Activated CD4-positive, CD25-positive, alpha-beta regulatory T cell treated with anti-CD3 and anti-CD28 coated beads, Interleukin-2, amount 50 U/mL, for 24 hours (primary cell): Measurements from ENCODE around the gene CAP2.

ENCODE experiments used
- ATAC-seq, 2 donors: fragments of 150-1000 bp; cut with Tn5 transposase; one replicate each; pipeline ENCODE4 v1.10.0; 2021; ENCODE audit warnings: mild to moderate bottlenecking in 1 of 2, moderate library complexity in 1 of 2

Gene CAP2

DNA sequence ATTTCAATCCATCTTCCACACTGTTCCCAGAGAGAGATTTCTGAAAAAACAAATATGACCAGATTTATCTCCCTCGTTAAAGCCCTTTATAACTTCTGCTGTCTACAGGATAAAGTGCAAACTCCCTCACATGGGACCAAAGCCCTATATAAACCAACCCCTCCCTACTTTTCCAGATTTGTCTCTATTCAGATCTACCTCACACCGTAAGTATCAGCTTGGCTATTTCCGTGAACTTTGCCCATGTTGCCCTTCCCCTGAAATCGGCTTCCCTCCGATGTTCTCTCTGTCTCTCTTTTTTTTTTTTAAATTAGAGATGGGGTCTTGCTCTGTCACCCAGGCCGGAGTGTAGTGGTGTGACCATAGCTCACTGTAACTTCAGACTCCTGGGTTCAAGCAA, 194.6 kb downstream of the CAP2 start:
- ATAC-seq: no peak

DNA sequence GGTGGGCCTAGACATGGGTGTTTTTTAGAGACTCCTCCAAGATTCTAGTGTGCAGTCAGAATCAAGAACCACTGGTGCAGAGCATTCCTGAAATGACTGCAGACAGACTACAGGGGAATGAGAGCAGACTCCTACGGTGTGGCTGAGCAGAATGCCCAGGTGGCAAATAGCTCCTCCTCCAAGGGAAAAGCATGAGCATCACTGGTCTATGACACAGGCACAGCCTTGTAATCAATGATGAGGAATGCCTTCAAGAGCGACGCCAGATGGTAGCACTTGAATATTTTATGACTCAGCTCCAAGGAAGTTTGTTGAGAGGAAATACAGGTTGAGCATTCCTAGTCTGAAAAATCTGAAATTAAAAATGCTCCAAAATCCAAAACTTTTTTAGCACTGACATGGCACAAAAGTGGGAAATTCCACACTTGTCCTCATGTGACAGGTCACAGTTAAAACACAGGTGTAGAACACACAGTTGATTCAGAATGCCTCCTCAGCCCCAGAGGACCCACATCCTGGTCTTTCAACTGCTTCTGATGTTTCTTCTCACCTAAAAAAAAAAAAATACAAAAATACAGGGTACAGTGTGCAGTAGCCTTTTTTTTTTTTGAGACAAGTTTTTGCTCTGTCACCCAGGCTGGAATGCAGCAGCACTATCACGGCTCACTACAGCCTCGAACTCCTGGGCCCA, 196.2 kb downstream of the CAP2 start:
- ATAC-seq: peak; percentile 35 to 70

DNA sequence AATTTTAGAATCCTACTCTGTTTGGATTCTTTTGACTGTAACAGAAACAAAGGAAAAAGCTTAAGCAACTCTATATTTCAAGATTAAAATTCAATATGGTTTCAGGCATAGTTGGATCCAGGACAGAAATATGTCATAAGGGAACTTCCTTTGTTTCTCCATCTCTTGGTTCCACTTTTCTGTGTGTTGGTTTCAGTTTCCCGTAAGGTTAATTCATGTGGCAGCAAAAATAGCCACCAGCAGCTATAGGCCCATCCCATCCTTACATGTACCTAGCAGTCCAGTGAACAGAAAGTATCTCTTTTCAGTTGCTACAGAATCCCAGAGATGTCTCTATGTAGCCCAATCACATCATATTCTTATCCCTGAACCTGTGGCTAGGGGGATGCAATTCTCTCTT, 197.9 kb downstream of the CAP2 start:
- ATAC-seq: no peak

DNA sequence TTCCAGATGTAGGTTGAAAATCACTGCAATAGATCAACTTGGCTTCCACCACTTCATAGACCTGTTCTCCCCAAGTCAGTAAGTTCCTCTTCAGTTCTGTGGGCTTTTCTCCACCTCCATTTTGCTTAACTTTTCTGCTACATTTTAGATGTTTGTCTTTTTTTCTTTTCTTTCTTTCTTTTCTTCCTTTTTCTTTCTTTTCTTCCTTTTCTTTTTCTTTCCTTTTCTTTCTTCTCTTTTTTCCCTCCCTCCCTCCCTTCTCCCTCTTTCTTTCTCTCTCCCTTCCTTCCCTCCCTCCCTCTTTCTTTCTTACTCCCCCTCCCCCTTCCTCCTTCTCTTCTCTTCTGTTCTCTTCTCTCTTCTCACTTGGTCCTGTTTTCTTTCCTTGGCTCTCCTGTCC, 199.9 kb downstream of the CAP2 start:
- ATAC-seq: no peak

DNA sequence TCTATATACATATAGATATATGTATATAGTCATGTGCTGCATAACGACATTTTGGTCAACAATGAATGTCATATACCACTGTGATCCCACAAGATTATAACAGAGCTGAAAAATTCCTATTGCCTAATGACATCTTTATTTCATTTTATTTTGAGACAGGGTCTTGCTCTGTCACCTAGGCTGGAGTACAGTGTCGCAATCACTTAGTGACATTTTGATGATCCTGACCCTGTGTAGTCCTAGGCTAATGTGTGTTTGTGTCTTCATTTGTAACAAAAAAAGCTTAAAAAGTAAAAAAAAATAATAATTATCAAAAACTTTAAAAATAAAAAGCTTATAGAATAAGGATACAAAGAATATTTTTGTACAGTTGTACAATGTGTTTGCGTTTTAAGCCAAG, 202.7 kb downstream of the CAP2 start:
- no peak for ATAC-seq

GRCh38 chr6:17599877-17600526, 206.6 kb downstream of the CAP2 start, which contains the start of gene FAM8A1:
Gene FAM8A1, plus strand, starts transcription at chr6:17600302. Its CDS starts 108 bp downstream, at chr6:17600410.
- peak; percentile 90 to 92 for ATAC-seq

GRCh38 chr6:17600527-17601385, 207.4 kb downstream of the CAP2 start:
- ATAC-seq: peak; percentile 34 to 60

DNA sequence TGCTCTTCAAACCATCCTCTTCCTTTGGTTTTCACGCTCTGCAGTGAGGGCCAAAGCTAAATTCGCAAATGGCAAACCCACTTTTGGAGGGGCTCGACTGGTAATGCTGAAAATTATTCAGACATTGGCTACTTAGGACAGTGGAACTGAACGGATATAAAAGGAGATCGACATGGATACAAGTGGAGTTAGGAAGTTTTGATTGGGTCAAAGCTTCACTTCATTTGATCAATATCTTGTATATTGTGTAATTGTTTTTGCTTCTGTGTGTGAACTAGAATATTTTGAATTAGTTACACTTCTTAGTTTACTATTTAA, 207.9 kb downstream of the CAP2 start:
- no peak for ATAC-seq

- no peak for ATAC-seq
Measured at GRCh38 chr6:17602888-17603287, 209.5 kb downstream of the CAP2 start.

GRCh38 chr6:17606606-17607005, 213.2 kb downstream of the CAP2 start:
- ATAC-seq: no peak
